GM18951 (cell line): ENCODE results near the gene CMTM4.
"Not testable (repeated sequence)": the region's sequence is repeated elsewhere in the genome, so short reads cannot be mapped to it uniquely, and the experiment has no call there.

Source experiments
- POLR2A ChIP-seq: IDR thresholded peaks from 4 replicates; pipeline ENCODE4 v1.6.1; 2011; ENCODE audit warnings: mild to moderate bottlenecking; ENCODE audit not compliant: insufficient read length, insufficient read depth; ENCODE audit errors: extremely low read depth
- in situ Hi-C: fragments of 300-500 bp; cut with MboI; formaldehyde crosslinking; loops from one replicate; pipeline ENCODE4 v1.12.0; 2022; ENCODE audit warnings: low sequenced_read_pairs, mixed read lengths, inconsistent platforms; ENCODE audit not compliant: unreplicated experiment

Gene CMTM4

GRCh38 chr16:66677179-66677578 lies 19.4 kb downstream of the CMTM4 start:
- in situ Hi-C loops = no loop called here
- no peak for TF ChIP-seq POLR2A

GRCh38 chr16:66676599-66676998 lies 19.9 kb downstream of the CMTM4 start:
- TF ChIP-seq POLR2A = no peak
- in situ Hi-C loops = no loop called here

- TF ChIP-seq POLR2A = no peak
- in situ Hi-C loops = no loop called here
These were observed 22.9 kb downstream of the CMTM4 start for GRCh38 chr16:66673691-66674090.

- in situ Hi-C loops = no loop called here
- TF ChIP-seq POLR2A = no peak
These were observed 25.7 kb downstream of the CMTM4 start for GRCh38 chr16:66670691-66671388.

GRCh38 chr16:66668777-66669444 lies 27.6 kb downstream of the CMTM4 start:
- in situ Hi-C loops = no loop called here
- no peak for TF ChIP-seq POLR2A

GRCh38 chr16:66667944-66668343 lies 28.6 kb downstream of the CMTM4 start:
- no peak for TF ChIP-seq POLR2A
- in situ Hi-C loops = no loop called here

GRCh38 chr16:66662445-66663194 lies 33.9 kb downstream of the CMTM4 start:
- no peak for TF ChIP-seq POLR2A
- in situ Hi-C loops = no loop called here

GRCh38 chr16:66661671-66662346 lies 34.7 kb downstream of the CMTM4 start:
- in situ Hi-C loops = not testable (repeated sequence)

DNA sequence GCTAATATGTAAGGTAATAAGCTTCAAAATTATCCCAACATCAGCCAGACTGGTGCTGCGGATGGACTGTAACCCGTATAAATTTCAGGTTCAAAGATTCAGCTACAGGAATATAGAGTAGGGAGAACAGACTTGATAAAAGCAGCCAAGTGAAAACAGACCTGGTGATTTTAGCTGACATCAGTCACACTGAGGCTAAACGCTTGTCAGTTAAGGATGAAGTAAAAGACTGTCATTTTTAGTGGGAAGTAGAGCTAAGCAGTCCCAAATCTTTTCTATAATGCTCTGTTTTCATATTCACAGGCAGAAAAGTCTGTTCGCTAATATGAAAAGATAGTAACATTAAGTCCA lies 35.4 kb downstream of the CMTM4 start:
- in situ Hi-C loops = no loop called here
- no peak for TF ChIP-seq POLR2A

- in situ Hi-C loops = no loop called here
- no peak for TF ChIP-seq POLR2A
These were observed 35.9 kb downstream of the CMTM4 start for GRCh38 chr16:66660422-66661209.

DNA sequence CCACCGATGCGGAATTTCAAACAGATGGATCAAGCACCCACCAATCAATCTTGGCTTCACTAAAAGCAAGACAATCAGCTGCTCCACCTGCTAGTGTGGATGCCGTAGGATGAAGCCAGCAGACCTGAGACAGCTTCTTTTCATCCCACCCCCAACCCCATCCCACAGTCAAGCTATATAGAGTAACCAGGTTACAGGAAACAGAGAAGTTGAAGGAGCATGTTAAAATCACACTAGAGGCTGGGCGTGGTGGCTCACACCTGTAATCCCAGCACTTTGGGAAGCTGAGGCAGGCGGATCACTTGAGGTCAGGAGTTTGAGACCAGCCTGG lies 37.7 kb downstream of the CMTM4 start:
- in situ Hi-C loops = no loop called here
- TF ChIP-seq POLR2A = no peak

DNA sequence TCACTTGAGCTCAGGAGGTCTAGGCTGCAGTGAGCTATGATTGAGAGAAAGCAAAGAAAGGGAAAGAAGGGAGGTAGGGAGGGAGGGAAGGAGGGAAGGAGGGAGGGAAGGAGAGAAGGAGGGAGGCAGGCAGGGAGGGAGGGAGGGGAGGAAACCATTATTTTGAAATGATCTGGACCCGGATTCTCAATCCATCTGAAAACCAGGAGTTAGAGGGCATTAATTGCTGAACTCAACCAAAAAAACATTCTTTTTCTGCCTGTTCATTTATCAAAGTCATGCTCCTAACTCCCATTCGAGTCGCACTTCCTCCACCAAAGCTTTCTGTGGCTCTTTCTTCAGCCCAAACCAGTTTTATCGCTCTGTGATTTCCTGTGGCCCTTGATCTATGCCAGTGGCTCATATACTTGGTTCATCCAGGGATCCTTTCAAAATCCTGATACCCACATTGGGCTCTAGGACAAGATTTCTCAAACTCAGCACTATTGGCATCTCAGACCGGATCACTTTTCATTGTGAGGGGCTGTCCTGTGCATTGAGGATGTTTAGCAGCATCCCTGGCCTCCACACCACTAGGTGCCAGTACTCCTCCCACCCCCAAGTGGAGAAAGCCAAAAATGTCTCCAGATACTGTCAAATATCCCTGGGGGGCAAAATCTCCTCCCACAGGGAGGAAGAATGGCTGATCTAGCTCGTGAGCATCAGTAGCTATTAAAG lies 38.2 kb downstream of the CMTM4 start:
- no peak for TF ChIP-seq POLR2A
- in situ Hi-C loops = no loop called here
